ENCODE measurements around the gene KCNQ1. TPM values are rescaled to one million over a fixed set of nuclear protein-coding genes. Genes with fewer than 3 reads are reported as not detected.
A peak's percentile ranks its signal among the peaks of the same experiment; 100 is the strongest.

Gene KCNQ1
- total and polyA plus RNA-seq, 7 donors = 1.1 to 25.2 (median 3.8) TPM

GRCh38 chr11:2878782-2879181 lies 434.0 kb downstream of the KCNQ1 start:
- TF ChIP-seq EP300 (IDR thresholded peaks at IDR 0.05) (no peak), POLR2AphosphoS5 (IDR thresholded peaks at IDR 0.05) (no peak), CTCF (IDR thresholded peaks at IDR 0.05) (no peak), POLR2A (IDR thresholded peaks at IDR 0.05) (no peak)
- WGBS, 2 donors = 97% methylated on average over 8 of the region's 8 CpGs

GRCh38 chr11:2880646-2881045 lies 435.8 kb downstream of the KCNQ1 start:
- no peak overlapping the region for H3K4me3 ChIP-seq
- no peak for DNase-seq
- peaks cover 0 to 30% (median 22%) of the 10 kb centered on the region in 4 donors for H3K4me1 ChIP-seq
- intact Hi-C loops (cut with DNase I) = no loop called here
- no peak for TF ChIP-seq CTCF (IDR thresholded peaks at IDR 0.05)
- H3K9me3 ChIP-seq = no peaks in the 10 kb centered on the region
- WGBS, 2 donors = 85 to 88% methylated on average over 7 of the region's 7 CpGs
- no peaks in the 10 kb centered on the region for H3K27me3 ChIP-seq
- no peak overlapping the region for H3K27ac ChIP-seq
- H3K36me3 ChIP-seq = peaks cover 0 to 11% (median 4%) of the 10 kb centered on the region in 4 donors

More at GRCh38 chr11:2878782-2879181, 434.0 kb downstream of the KCNQ1 start:
- peaks cover 0 to 11% (median 4%) of the 10 kb centered on the region in 4 donors for H3K36me3 ChIP-seq
- H3K27me3 ChIP-seq = no peaks in the 10 kb centered on the region
- no peak for DNase-seq
- H3K4me3 ChIP-seq = no peak overlapping the region
- H3K27ac ChIP-seq = no peak overlapping the region
- peaks cover 0 to 4% (median 0%) of the 10 kb centered on the region in 4 donors for H3K9me3 ChIP-seq
- intact Hi-C loops (cut with DNase I) = no loop called here
- peaks cover 0 to 24% (median 20%) of the 10 kb centered on the region in 4 donors for H3K4me1 ChIP-seq

GRCh38 chr11:2881076-2881980 lies 436.5 kb downstream of the KCNQ1 start:
- Histone ChIP-seq H3K4me1 (peaks cover 0 to 32% (median 25%) of the 10 kb centered on the region in 4 donors), H3K4me3 (no peak overlapping the region), H3K27ac (peak overlapping the region in 1 of 4 donors; percentile 21), H3K27me3 (no peaks in the 10 kb centered on the region), H3K9me3 (no peaks in the 10 kb centered on the region), H3K36me3 (peaks cover 0 to 11% (median 4%) of the 10 kb centered on the region in 4 donors)
- WGBS, 2 donors = 88 to 89% methylated on average over 19 of the region's 19 CpGs
- intact Hi-C loops (cut with DNase I) = no loop called here
- DNase-seq = no peak
- TF ChIP-seq POLR2A (IDR thresholded peaks at IDR 0.05) (no peak), CTCF (IDR thresholded peaks at IDR 0.05) (no peak), POLR2AphosphoS5 (IDR thresholded peaks at IDR 0.05) (no peak), EP300 (IDR thresholded peaks at IDR 0.05) (no peak)

- H3K27me3 ChIP-seq = no peaks in the 10 kb centered on the region
- no peaks in the 10 kb centered on the region for H3K9me3 ChIP-seq
- no peak for TF ChIP-seq POLR2AphosphoS5 (IDR thresholded peaks at IDR 0.05)
- no peak for TF ChIP-seq EP300 (IDR thresholded peaks at IDR 0.05)
- TF ChIP-seq POLR2A (IDR thresholded peaks at IDR 0.05) = no peak
- no peak for TF ChIP-seq CTCF (IDR thresholded peaks at IDR 0.05)
- H3K27ac ChIP-seq = peak overlapping the region in 3 of 4 donors; percentile 21 to 91 (median 33)
- H3K4me1 ChIP-seq = peaks cover 0 to 39% (median 31%) of the 10 kb centered on the region in 4 donors
- intact Hi-C loops (cut with DNase I) = no loop called here
- H3K36me3 ChIP-seq = peaks cover 0 to 11% (median 4%) of the 10 kb centered on the region in 4 donors
- DNase-seq = no peak
- no peak overlapping the region for H3K4me3 ChIP-seq
- WGBS, 2 donors = 70 to 80% methylated on average over 12 of the region's 12 CpGs
Measured at GRCh38 chr11:2881981-2882375, 437.2 kb downstream of the KCNQ1 start.

Measured in sigmoid colon (tissue), 7 donors.